Mesendoderm (in vitro differentiated cells): ENCODE measurements around the gene PLA2G5.

ENCODE experiments used
- DNase-seq: peaks from one replicate; pipeline ENCODE4 v3.0.0; 2013
- H2AK5ac ChIP-seq: 2 replicates; pipeline ENCODE4 v1.6.1; 2013; ENCODE audit warnings: low read length, inconsistent platforms
- H2BK120ac ChIP-seq: 2 replicates; pipeline ENCODE4 v1.6.1; 2013; ENCODE audit warnings: low read depth, mild to moderate bottlenecking, low read length, moderate library complexity, mixed read lengths
- H2BK15ac ChIP-seq: replicated peaks from 2 replicates; pipeline ENCODE4 v1.6.1; 2013; ENCODE audit warnings: low read depth, mild to moderate bottlenecking, moderate library complexity
- H2BK5ac ChIP-seq: 2 replicates; pipeline ENCODE4 v1.6.1; 2013; ENCODE audit warnings: low read length, inconsistent platforms
- H3K18ac ChIP-seq: 2 replicates; pipeline ENCODE4 v1.6.1; 2013; ENCODE audit warnings: mild to moderate bottlenecking, low read length, mixed read lengths
- H3K23ac ChIP-seq: one replicate; pipeline ENCODE4 v1.6.1; 2013; ENCODE audit warnings: low read length
- H3K27ac ChIP-seq: 2 replicates; pipeline ENCODE4 v1.5.1; 2013; ENCODE audit warnings: low read depth, mild to moderate bottlenecking, inconsistent platforms, low read length, moderate library complexity
- H3K27me3 ChIP-seq: 2 replicates; pipeline ENCODE4 v1.6.1; 2013; ENCODE audit warnings: low read length, control low read depth, mild to moderate bottlenecking, inconsistent platforms; ENCODE audit not compliant: insufficient read depth, poor library complexity
- H3K36me3 ChIP-seq: 2 replicates; pipeline ENCODE4 v1.6.1; 2013; ENCODE audit warnings: low read length, inconsistent platforms; ENCODE audit not compliant: control insufficient read depth, insufficient read depth
- H3K4ac ChIP-seq: one replicate; pipeline ENCODE4 v1.6.1; 2013; ENCODE audit warnings: low read depth, mild to moderate bottlenecking, low read length, moderate library complexity
- H3K4me1 ChIP-seq: 2 replicates; pipeline ENCODE4 v1.6.1; 2013; ENCODE audit warnings: low read depth, low read length, inconsistent platforms; ENCODE audit not compliant: control insufficient read depth
- H3K4me2 ChIP-seq: 2 replicates; pipeline ENCODE4 v1.6.1; 2013; ENCODE audit warnings: low read length
- H3K4me3 ChIP-seq: 2 replicates; pipeline ENCODE4 v1.5.1; 2013; ENCODE audit warnings: mild to moderate bottlenecking, low read length
- H3K56ac ChIP-seq: one replicate; pipeline ENCODE4 v1.6.1; 2013; ENCODE audit warnings: low read length
- H3K79me1 ChIP-seq: 2 replicates; pipeline ENCODE4 v1.6.1; 2013; ENCODE audit warnings: low read length, inconsistent platforms
- H3K79me2 ChIP-seq: 2 replicates; pipeline ENCODE4 v1.6.1; 2013; ENCODE audit warnings: mild to moderate bottlenecking, low read length; ENCODE audit not compliant: control insufficient read depth, insufficient read depth
- H3K9ac ChIP-seq: 2 replicates; pipeline ENCODE4 v1.6.1; 2013; ENCODE audit warnings: low read length, inconsistent platforms
- H4K5ac ChIP-seq: one replicate; pipeline ENCODE4 v1.6.1; 2013; ENCODE audit warnings: low read length
- H4K8ac ChIP-seq: one replicate; pipeline ENCODE4 v1.6.1; 2013; ENCODE audit warnings: low read depth, mild to moderate bottlenecking, control low read depth, low read length, moderate library complexity
- WGBS: extraction: QIAGEN DNeasy Blood & Tissue Kit; methylation state at CpG from one replicate; pipeline ENCODE4 v1.1.7; 2013; ENCODE audit warnings: low lambda C conversion rate, missing lambda C conversion rate; ENCODE audit not compliant: insufficient coverage; ENCODE audit errors: extremely low coverage; 5-methylcytosine and 5-hydroxymethylcytosine counted together

PLA2G5 gene

GRCh38 chr1:20093940-20094391 lies 24.0 kb downstream of the PLA2G5 start:
- WGBS = no CpG with 5 or more reads among the region's 5 CpGs
- H3K4me2 ChIP-seq = no peak overlapping the region
- H3K18ac ChIP-seq = no peak overlapping the region
- H3K36me3 ChIP-seq = no peaks in the 10 kb centered on the region
- no peak for DNase-seq
- H3K27me3 ChIP-seq = no peaks in the 10 kb centered on the region
- no peaks in the 10 kb centered on the region for H3K4me1 ChIP-seq
- H3K27ac ChIP-seq = no peak overlapping the region
- H3K9ac ChIP-seq = no peak overlapping the region
- no peaks in the 10 kb centered on the region for H3K79me1 ChIP-seq
- H3K4me3 ChIP-seq = no peak overlapping the region
- H2BK5ac ChIP-seq = no peak overlapping the region
- H4K8ac ChIP-seq = no peak overlapping the region
- H3K4ac ChIP-seq = no peak overlapping the region
- H2BK15ac ChIP-seq = no peak overlapping the region
- no peak overlapping the region for H3K23ac ChIP-seq
- H3K79me2 ChIP-seq = no peaks in the 10 kb centered on the region
- H2AK5ac ChIP-seq = no peak overlapping the region
- no peak overlapping the region for H3K56ac ChIP-seq
- H4K5ac ChIP-seq = no peak overlapping the region
- no peak overlapping the region for H2BK120ac ChIP-seq

GRCh38 chr1:20095564-20096434 lies 25.8 kb downstream of the PLA2G5 start:
- H3K27ac ChIP-seq = no peak overlapping the region
- no peak for DNase-seq
- WGBS = no CpG with 5 or more reads among the region's 5 CpGs
- no peak overlapping the region for H3K9ac ChIP-seq
- no peaks in the 10 kb centered on the region for H3K36me3 ChIP-seq
- H3K79me2 ChIP-seq = no peaks in the 10 kb centered on the region
- H2BK15ac ChIP-seq = no peak overlapping the region
- H3K23ac ChIP-seq = no peak overlapping the region
- H3K4me2 ChIP-seq = no peak overlapping the region
- H3K79me1 ChIP-seq = no peaks in the 10 kb centered on the region
- no peak overlapping the region for H4K8ac ChIP-seq
- H3K27me3 ChIP-seq = no peaks in the 10 kb centered on the region
- no peak overlapping the region for H3K4ac ChIP-seq
- H3K4me3 ChIP-seq = no peak overlapping the region
- no peak overlapping the region for H2BK120ac ChIP-seq
- no peak overlapping the region for H4K5ac ChIP-seq
- H3K18ac ChIP-seq = no peak overlapping the region
- no peaks in the 10 kb centered on the region for H3K4me1 ChIP-seq
- H2AK5ac ChIP-seq = no peak overlapping the region
- H2BK5ac ChIP-seq = no peak overlapping the region
- H3K56ac ChIP-seq = no peak overlapping the region

GRCh38 chr1:20096840-20097447 lies 26.9 kb downstream of the PLA2G5 start:
- Histone ChIP-seq H3K36me3 (no peaks in the 10 kb centered on the region), H3K4ac (no peak overlapping the region), H3K27me3 (no peaks in the 10 kb centered on the region), H2BK120ac (no peak overlapping the region), H2BK15ac (no peak overlapping the region), H3K9ac (no peak overlapping the region), H2AK5ac (no peak overlapping the region), H4K5ac (no peak overlapping the region), H2BK5ac (no peak overlapping the region), H3K4me3 (no peak overlapping the region), H3K18ac (no peak overlapping the region), H3K23ac (no peak overlapping the region), H3K27ac (no peak overlapping the region), H3K79me1 (no peaks in the 10 kb centered on the region), H3K4me1 (no peaks in the 10 kb centered on the region), H4K8ac (no peak overlapping the region), H3K79me2 (no peaks in the 10 kb centered on the region), H3K4me2 (no peak overlapping the region), H3K56ac (no peak overlapping the region)
- no CpG with 5 or more reads among the region's 7 CpGs for WGBS
- peak; percentile 30 for DNase-seq

DNA sequence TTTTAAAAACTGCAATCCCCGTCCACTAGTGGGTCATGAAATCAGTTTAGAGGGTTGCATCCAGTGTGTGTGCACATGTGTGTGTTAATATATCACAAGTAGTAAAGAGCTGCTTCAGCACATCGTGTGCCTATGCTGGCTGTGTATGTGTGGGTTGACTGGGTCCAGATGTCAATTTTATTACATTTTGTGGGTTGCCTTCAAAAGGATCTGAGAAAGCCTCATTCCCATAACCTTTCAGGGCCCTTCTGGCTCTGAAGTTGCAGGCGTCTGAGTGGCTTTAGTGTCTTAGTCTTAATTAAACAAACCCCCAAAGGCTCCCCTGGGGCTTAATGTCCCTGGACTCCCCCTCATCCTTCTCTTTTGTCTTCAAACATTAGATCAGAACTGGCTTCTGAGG lies 29.5 kb downstream of the PLA2G5 start:
- no peaks in the 10 kb centered on the region for H3K27me3 ChIP-seq
- no peak overlapping the region for H3K4me3 ChIP-seq
- no peak overlapping the region for H3K27ac ChIP-seq
- no peak overlapping the region for H3K56ac ChIP-seq
- DNase-seq = no peak
- no peaks in the 10 kb centered on the region for H3K4me1 ChIP-seq
- no CpG with 5 or more reads among the region's 3 CpGs for WGBS
- H3K79me2 ChIP-seq = no peaks in the 10 kb centered on the region
- H3K9ac ChIP-seq = no peak overlapping the region
- no peak overlapping the region for H3K23ac ChIP-seq
- H3K79me1 ChIP-seq = no peaks in the 10 kb centered on the region
- H2BK120ac ChIP-seq = no peak overlapping the region
- H4K5ac ChIP-seq = no peak overlapping the region
- no peak overlapping the region for H3K18ac ChIP-seq
- no peak overlapping the region for H4K8ac ChIP-seq
- no peak overlapping the region for H3K4me2 ChIP-seq
- no peak overlapping the region for H3K4ac ChIP-seq
- no peak overlapping the region for H2AK5ac ChIP-seq
- H2BK5ac ChIP-seq = no peak overlapping the region
- no peaks in the 10 kb centered on the region for H3K36me3 ChIP-seq
- H2BK15ac ChIP-seq = no peak overlapping the region

DNA sequence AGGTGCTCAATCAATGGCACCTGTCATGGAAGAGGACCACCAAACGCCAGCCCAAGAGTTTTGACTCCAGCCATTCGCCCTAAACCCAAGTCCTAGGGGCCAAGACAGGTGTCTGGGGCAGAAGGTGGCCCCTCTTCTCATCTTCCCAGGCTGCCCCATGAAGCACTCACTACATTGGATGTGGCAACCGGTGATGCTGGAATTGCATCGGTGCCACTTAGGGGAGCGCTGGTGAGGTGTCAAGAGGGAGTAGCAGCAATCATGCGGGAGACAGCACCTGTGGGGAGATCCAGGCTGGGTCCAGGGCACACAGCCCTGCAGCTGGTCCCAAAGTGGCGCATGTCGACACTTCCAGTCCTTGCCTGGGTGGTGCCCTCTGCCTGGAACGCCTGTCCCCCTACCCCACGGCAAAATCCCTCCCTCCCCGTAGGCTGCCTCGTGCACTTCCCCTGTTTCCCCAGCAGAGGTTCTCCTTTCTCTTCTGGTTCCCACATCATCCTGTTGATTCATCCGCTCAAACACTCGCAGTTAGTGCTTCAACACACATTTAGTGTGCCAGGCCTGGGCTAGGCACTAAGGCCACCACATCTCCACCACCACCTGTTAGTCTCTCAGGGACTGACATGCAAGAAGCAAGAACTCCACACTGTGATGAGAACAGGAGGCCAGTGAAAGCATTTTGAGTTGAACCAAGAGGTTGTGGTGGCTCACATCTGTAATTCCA lies 30.8 kb downstream of the PLA2G5 start:
- Histone ChIP-seq H3K27me3 (no peaks in the 10 kb centered on the region), H3K4ac (no peak overlapping the region), H3K79me2 (no peaks in the 10 kb centered on the region), H3K23ac (no peak overlapping the region), H3K4me3 (no peak overlapping the region), H3K27ac (no peak overlapping the region), H2BK120ac (no peak overlapping the region), H3K79me1 (no peaks in the 10 kb centered on the region), H3K36me3 (no peaks in the 10 kb centered on the region), H3K4me2 (no peak overlapping the region), H2BK5ac (no peak overlapping the region), H3K18ac (no peak overlapping the region), H3K4me1 (no peaks in the 10 kb centered on the region), H3K56ac (no peak overlapping the region), H2BK15ac (no peak overlapping the region), H4K8ac (no peak overlapping the region), H2AK5ac (no peak overlapping the region), H4K5ac (no peak overlapping the region), H3K9ac (no peak overlapping the region)
- DNase-seq = peak; percentile 82
- no CpG with 5 or more reads among the region's 14 CpGs for WGBS
